ENCODE results near the gene IFT122.
"Not testable (repeated sequence)": the region's sequence is repeated elsewhere in the genome, so short reads cannot be mapped to it uniquely, and the experiment has no call there.

The IFT122 gene

GRCh38 chr3:129482721-129483120 lies 42.7 kb downstream of the IFT122 start:
- no peak overlapping the region for H3K4me3 ChIP-seq (ENCODE audit: low read depth, low read length)

GRCh38 chr3:129483870-129484269 lies 43.8 kb downstream of the IFT122 start:
- DNase-seq = no peak
- Histone ChIP-seq H4K8ac (ENCODE audit: low read depth, low read length) (peak overlapping the region; percentile 49), H3K18ac (ENCODE audit: low read length) (peak overlapping the region; percentile 65), H3K27ac (ENCODE audit: low read depth, low read length) (no peak overlapping the region), H3K9ac (ENCODE audit: low read length) (no peak overlapping the region), H3K23ac (ENCODE audit: low read length) (no peak overlapping the region), H3K14ac (ENCODE audit: low read length) (peak overlapping the region; percentile 63), H4K12ac (ENCODE audit: low read depth, low read length) (no peak overlapping the region), H3K36me3 (ENCODE audit: control insufficient read depth in 1 of 2, insufficient read depth in 2 of 2, low read length in 2 of 2) (peaks cover 12 to 20% of the 10 kb centered on the region in 2 experiments), H3K9me3 (ENCODE audit: insufficient read depth, low read depth, low read length) (no peaks in the 10 kb centered on the region), H2AFZ (ENCODE audit: insufficient read depth, low read length, poor library complexity) (no peak overlapping the region), H3K79me1 (ENCODE audit: low read length) (peaks cover 40% of the 10 kb centered on the region), H4K91ac (ENCODE audit: low read depth, low read length) (peak overlapping the region; percentile 48), H2AK5ac (ENCODE audit: low read length) (no peak overlapping the region), H3K4me2 (ENCODE audit: low read length) (no peak overlapping the region), H3K79me2 (ENCODE audit: control insufficient read depth, insufficient read depth, low read length, poor library complexity) (peaks cover 11% of the 10 kb centered on the region), H2BK120ac (ENCODE audit: insufficient read depth, low read length, poor library complexity) (peak overlapping the region; percentile 3), H2BK5ac (ENCODE audit: low read depth, low read length, poor library complexity) (peak overlapping the region; percentile 33), H3K4me3 (ENCODE audit: low read depth, low read length) (no peak overlapping the region), H3K4ac (ENCODE audit: low read depth, low read length) (no peak overlapping the region), H2BK12ac (ENCODE audit: low read length) (peak overlapping the region; percentile 68), H3K27me3 (ENCODE audit: insufficient read depth, low read length) (no peaks in the 10 kb centered on the region), H3K4me1 (ENCODE audit: control insufficient read depth in 1 of 2, insufficient read depth in 2 of 2, low read length in 2 of 2) (peaks cover 40 to 47% of the 10 kb centered on the region in 2 experiments)
- WGBS (ENCODE audit: extremely low coverage, insufficient coverage, insufficient read length) = no CpG with 5 or more reads among the region's 8 CpGs

More at GRCh38 chr3:129482721-129483120, 42.7 kb downstream of the IFT122 start:
- no CpG with 5 or more reads among the region's 1 CpG for WGBS (ENCODE audit: extremely low coverage, insufficient coverage, insufficient read length)
- H3K4me2 ChIP-seq (ENCODE audit: low read length) = no peak overlapping the region
- no peak overlapping the region for H3K9ac ChIP-seq (ENCODE audit: low read length)
- peaks cover 14 to 22% of the 10 kb centered on the region in 2 experiments for H3K36me3 ChIP-seq (ENCODE audit: control insufficient read depth in 1 of 2, insufficient read depth in 2 of 2, low read length in 2 of 2)
- peak overlapping the region; percentile 35 for H2BK120ac ChIP-seq (ENCODE audit: insufficient read depth, low read length, poor library complexity)
- peaks cover 11% of the 10 kb centered on the region for H3K79me2 ChIP-seq (ENCODE audit: control insufficient read depth, insufficient read depth, low read length, poor library complexity)
- H3K4me1 ChIP-seq (ENCODE audit: control insufficient read depth in 1 of 2, insufficient read depth in 2 of 2, low read length in 2 of 2) = peaks cover 35 to 45% of the 10 kb centered on the region in 2 experiments
- no peaks in the 10 kb centered on the region for H3K27me3 ChIP-seq (ENCODE audit: insufficient read depth, low read length)
- no peak overlapping the region for H4K8ac ChIP-seq (ENCODE audit: low read depth, low read length)
- no peak overlapping the region for H3K18ac ChIP-seq (ENCODE audit: low read length)
- no peak overlapping the region for H3K23ac ChIP-seq (ENCODE audit: low read length)
- peak overlapping the region; percentile 29 for H3K14ac ChIP-seq (ENCODE audit: low read length)
- no peak overlapping the region for H4K12ac ChIP-seq (ENCODE audit: low read depth, low read length)
- no peak overlapping the region for H3K4ac ChIP-seq (ENCODE audit: low read depth, low read length)
- no peaks in the 10 kb centered on the region for H3K9me3 ChIP-seq (ENCODE audit: insufficient read depth, low read depth, low read length)
- no peak overlapping the region for H2AFZ ChIP-seq (ENCODE audit: insufficient read depth, low read length, poor library complexity)
- no peak for DNase-seq
- H4K91ac ChIP-seq (ENCODE audit: low read depth, low read length) = no peak overlapping the region
- H3K27ac ChIP-seq (ENCODE audit: low read depth, low read length) = no peak overlapping the region
- no peak overlapping the region for H2AK5ac ChIP-seq (ENCODE audit: low read length)
- H2BK12ac ChIP-seq (ENCODE audit: low read length) = peak overlapping the region; percentile 37
- H2BK5ac ChIP-seq (ENCODE audit: low read depth, low read length, poor library complexity) = no peak overlapping the region
- peaks cover 36% of the 10 kb centered on the region for H3K79me1 ChIP-seq (ENCODE audit: low read length)

- Histone ChIP-seq H2BK120ac (ENCODE audit: insufficient read depth, low read length, poor library complexity) (peak overlapping the region; percentile 86), H2BK12ac (ENCODE audit: low read length) (peak overlapping the region; percentile 52), H3K4me1 (ENCODE audit: control insufficient read depth in 1 of 2, insufficient read depth in 2 of 2, low read length in 2 of 2) (peaks cover 40 to 47% of the 10 kb centered on the region in 2 experiments), H3K4me2 (ENCODE audit: low read length) (peak overlapping the region; percentile 38), H3K27ac (ENCODE audit: low read depth, low read length) (peak overlapping the region; percentile 99), H3K36me3 (ENCODE audit: control insufficient read depth in 1 of 2, insufficient read depth in 2 of 2, low read length in 2 of 2) (peaks cover 6 to 14% of the 10 kb centered on the region in 2 experiments), H3K79me1 (ENCODE audit: low read length) (peaks cover 41% of the 10 kb centered on the region), H3K4ac (ENCODE audit: low read depth, low read length) (peak overlapping the region; percentile 10), H2BK5ac (ENCODE audit: low read depth, low read length, poor library complexity) (peak overlapping the region; percentile 82), H4K91ac (ENCODE audit: low read depth, low read length) (peak overlapping the region; percentile 78), H3K14ac (ENCODE audit: low read length) (peak overlapping the region; percentile 54), H4K8ac (ENCODE audit: low read depth, low read length) (peak overlapping the region; percentile 17), H3K79me2 (ENCODE audit: control insufficient read depth, insufficient read depth, low read length, poor library complexity) (peaks cover 11% of the 10 kb centered on the region)
- H4K12ac ChIP-seq (ENCODE audit: low read depth, low read length); H2AK5ac ChIP-seq (ENCODE audit: low read length); H3K27me3 ChIP-seq (ENCODE audit: insufficient read depth, low read length); H3K18ac ChIP-seq (ENCODE audit: low read length); H2AFZ ChIP-seq (ENCODE audit: insufficient read depth, low read length, poor library complexity); H3K9ac ChIP-seq (ENCODE audit: low read length); H3K4me3 ChIP-seq (ENCODE audit: low read depth, low read length); H3K23ac ChIP-seq (ENCODE audit: low read length); H3K9me3 ChIP-seq (ENCODE audit: insufficient read depth, low read depth, low read length): not testable (repeated sequence)
- peak in 1 of 2 donors; percentile 42 for DNase-seq
- no CpG with 5 or more reads among the region's 6 CpGs for WGBS (ENCODE audit: extremely low coverage, insufficient coverage, insufficient read length)
Observed at GRCh38 chr3:129485146-129485545, 45.1 kb downstream of the IFT122 start.

- Histone ChIP-seq H3K27ac (ENCODE audit: low read depth, low read length) (peak overlapping the region; percentile 99), H3K4me2 (ENCODE audit: low read length) (peak overlapping the region; percentile 58), H3K18ac (ENCODE audit: low read length) (peak overlapping the region; percentile 94), H3K9me3 (ENCODE audit: insufficient read depth, low read depth, low read length) (no peaks in the 10 kb centered on the region), H3K4me3 (ENCODE audit: low read depth, low read length) (no peak overlapping the region), H3K36me3 (ENCODE audit: control insufficient read depth in 1 of 2, insufficient read depth in 2 of 2, low read length in 2 of 2) (peaks cover 4 to 10% of the 10 kb centered on the region in 2 experiments), H4K91ac (ENCODE audit: low read depth, low read length) (peak overlapping the region; percentile 99), H4K8ac (ENCODE audit: low read depth, low read length) (peak overlapping the region; percentile 87), H3K4ac (ENCODE audit: low read depth, low read length) (peak overlapping the region; percentile 95), H3K14ac (ENCODE audit: low read length) (peak overlapping the region; percentile 91), H2BK120ac (ENCODE audit: insufficient read depth, low read length, poor library complexity) (peak overlapping the region; percentile 99), H2BK5ac (ENCODE audit: low read depth, low read length, poor library complexity) (peak overlapping the region; percentile 97), H2AK5ac (ENCODE audit: low read length) (peak overlapping the region; percentile 70), H3K79me1 (ENCODE audit: low read length) (peaks cover 48% of the 10 kb centered on the region), H2AFZ (ENCODE audit: insufficient read depth, low read length, poor library complexity) (peak overlapping the region; percentile 24), H4K12ac (ENCODE audit: low read depth, low read length) (no peak overlapping the region), H3K4me1 (ENCODE audit: control insufficient read depth in 1 of 2, insufficient read depth in 2 of 2, low read length in 2 of 2) (peaks cover 46 to 54% of the 10 kb centered on the region in 2 experiments), H3K9ac (ENCODE audit: low read length) (peak overlapping the region; percentile 30), H3K27me3 (ENCODE audit: insufficient read depth, low read length) (no peaks in the 10 kb centered on the region), H3K79me2 (ENCODE audit: control insufficient read depth, insufficient read depth, low read length, poor library complexity) (peaks cover 14% of the 10 kb centered on the region), H3K23ac (ENCODE audit: low read length) (no peak overlapping the region), H2BK12ac (ENCODE audit: low read length) (peak overlapping the region; percentile 94)
- DNase-seq = peak; percentile 99 to 100
- no CpG with 5 or more reads among the region's 11 CpGs for WGBS (ENCODE audit: extremely low coverage, insufficient coverage, insufficient read length)
Observed at GRCh38 chr3:129485721-129486663, 46.0 kb downstream of the IFT122 start.

All from trophoblast cell (in vitro differentiated cells and primary cell).